AG08395 (cell line): ENCODE measurements around the gene PRMT7.

Experiments
- DNase-seq: peaks from one replicate; pipeline ENCODE4 v3.0.0; 2012; ENCODE audit warnings: mixed read lengths, low spot score

The PRMT7 gene

GRCh38 chr16:68376590-68376989, 65.8 kb downstream of the PRMT7 start:
- no peak for DNase-seq

GRCh38 chr16:68377221-68377620, 66.4 kb downstream of the PRMT7 start:
- DNase-seq: no peak

GRCh38 chr16:68377667-68378393, 67.0 kb downstream of the PRMT7 start:
- DNase-seq: no peak

GRCh38 chr16:68378436-68379415, 67.9 kb downstream of the PRMT7 start:
- no peak for DNase-seq

GRCh38 chr16:68379472-68380347, 68.9 kb downstream of the PRMT7 start:
- no peak for DNase-seq

GRCh38 chr16:68380348-68380670, 69.5 kb downstream of the PRMT7 start:
- no peak for DNase-seq

GRCh38 chr16:68380676-68381362, 70.0 kb downstream of the PRMT7 start:
- no peak for DNase-seq

GRCh38 chr16:68381363-68381724, 70.5 kb downstream of the PRMT7 start:
- DNase-seq: no peak

GRCh38 chr16:68382296-68382718, 71.5 kb downstream of the PRMT7 start:
- no peak for DNase-seq

GRCh38 chr16:68383858-68384257, 73.0 kb downstream of the PRMT7 start:
- DNase-seq: no peak

GRCh38 chr16:68384288-68385161, 73.7 kb downstream of the PRMT7 start:
- no peak for DNase-seq

- no peak for DNase-seq
Observed at GRCh38 chr16:68385371-68385770, 74.6 kb downstream of the PRMT7 start.

- DNase-seq: no peak
Observed at GRCh38 chr16:68386628-68387027, 75.8 kb downstream of the PRMT7 start.

GRCh38 chr16:68387301-68387700, 76.5 kb downstream of the PRMT7 start:
- no peak for DNase-seq

- no peak for DNase-seq
Observed at GRCh38 chr16:68388124-68388523, 77.3 kb downstream of the PRMT7 start.

GRCh38 chr16:68389006-68389405, 78.2 kb downstream of the PRMT7 start:
- no peak for DNase-seq

GRCh38 chr16:68389750-68390371, 79.0 kb downstream of the PRMT7 start:
- no peak for DNase-seq

GRCh38 chr16:68393333-68393732, 82.5 kb downstream of the PRMT7 start:
- DNase-seq: no peak

GRCh38 chr16:68395167-68395786, 84.5 kb downstream of the PRMT7 start:
- no peak for DNase-seq

- DNase-seq: no peak
Observed at GRCh38 chr16:68395815-68396214, 85.0 kb downstream of the PRMT7 start.
